GM21515 (cell line): ENCODE measurements around the gene PLOD2.

Source experiments
- ATAC-seq: cut with Tn5 transposase; IDR thresholded peaks from one replicate; pipeline ENCODE4 v1.9.1; 2021; ENCODE audit not compliant: unreplicated experiment

PLOD2 gene

GRCh38 chr3:146166826-146167225 is 5.8 kb upstream of the PLOD2 start:
- no peak for ATAC-seq

DNA sequence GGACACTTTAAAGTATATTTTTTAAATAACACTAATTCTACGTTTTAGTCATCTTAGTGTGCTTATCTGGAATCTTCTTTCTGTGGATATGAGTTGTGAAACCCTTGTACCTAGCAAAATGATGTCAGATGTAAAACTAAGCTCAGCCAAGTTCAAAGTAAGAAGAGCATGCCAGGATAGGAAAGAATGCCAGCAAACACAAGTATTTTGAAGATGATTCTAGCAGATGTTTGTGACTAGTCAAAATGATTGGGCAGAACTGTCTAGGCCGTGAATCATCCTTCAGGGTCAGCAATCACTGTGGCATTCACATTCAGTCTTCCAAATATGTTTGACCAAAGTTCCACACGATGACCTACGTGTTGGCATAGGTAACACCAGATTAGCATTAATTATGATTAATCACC is 5.4 kb upstream of the PLOD2 start:
- no peak for ATAC-seq

DNA sequence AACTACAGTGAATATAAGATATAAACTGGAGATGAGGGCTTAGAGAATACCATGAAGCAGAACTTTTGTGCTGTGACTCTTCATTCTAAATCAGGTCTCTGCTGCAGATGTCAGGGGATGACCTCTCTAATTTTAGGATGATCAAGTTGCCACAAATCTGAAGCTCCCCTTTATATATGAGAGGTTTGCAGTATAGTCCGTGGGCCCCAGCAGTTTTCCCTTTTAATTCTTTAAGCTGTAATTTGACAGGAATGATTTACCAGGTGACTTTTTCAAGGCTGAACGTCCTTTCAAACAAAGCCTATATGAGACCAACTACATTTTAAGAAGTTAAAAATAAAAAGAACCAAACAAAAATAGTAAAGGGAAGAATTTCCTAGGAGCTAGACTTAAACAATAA is 4.9 kb upstream of the PLOD2 start:
- no peak for ATAC-seq

DNA sequence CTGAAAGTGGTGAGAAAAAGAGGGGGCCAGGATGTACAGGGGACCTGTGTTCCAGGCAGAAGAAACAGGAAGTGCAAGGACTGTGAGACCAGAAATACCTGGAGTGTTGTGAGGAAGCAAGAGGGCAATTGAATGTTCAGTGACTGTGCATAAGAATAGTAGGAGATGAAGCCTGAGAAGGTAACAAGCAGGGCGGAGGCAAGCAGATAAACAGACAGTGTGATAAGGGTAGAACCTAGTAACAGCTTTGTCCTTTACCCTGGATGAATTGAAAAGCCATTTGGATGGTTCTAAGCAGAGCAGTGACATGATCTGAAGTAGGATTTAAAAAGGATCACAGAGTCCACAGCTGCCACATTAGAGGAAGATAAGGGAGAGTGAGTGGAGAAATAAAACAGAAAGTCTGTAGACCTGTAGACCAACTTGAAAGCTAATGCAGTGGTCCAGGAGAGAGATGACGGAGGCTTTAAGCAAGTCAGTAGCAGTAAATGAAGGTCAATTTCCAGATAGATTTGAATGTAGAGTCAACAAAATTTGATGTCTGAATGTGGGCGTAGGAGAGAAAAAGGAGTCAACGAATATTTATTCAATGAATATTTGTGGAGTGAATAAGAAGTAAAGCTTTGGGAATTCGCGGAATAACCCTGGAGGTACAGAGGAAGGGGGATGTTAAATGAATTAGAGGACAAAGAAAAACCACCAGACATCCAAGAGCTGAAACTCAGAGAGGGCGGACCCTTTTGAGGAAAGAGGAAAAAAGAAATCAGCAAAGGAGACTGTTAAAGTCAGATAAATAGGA is 4.2 kb upstream of the PLOD2 start:
- no peak for ATAC-seq

DNA sequence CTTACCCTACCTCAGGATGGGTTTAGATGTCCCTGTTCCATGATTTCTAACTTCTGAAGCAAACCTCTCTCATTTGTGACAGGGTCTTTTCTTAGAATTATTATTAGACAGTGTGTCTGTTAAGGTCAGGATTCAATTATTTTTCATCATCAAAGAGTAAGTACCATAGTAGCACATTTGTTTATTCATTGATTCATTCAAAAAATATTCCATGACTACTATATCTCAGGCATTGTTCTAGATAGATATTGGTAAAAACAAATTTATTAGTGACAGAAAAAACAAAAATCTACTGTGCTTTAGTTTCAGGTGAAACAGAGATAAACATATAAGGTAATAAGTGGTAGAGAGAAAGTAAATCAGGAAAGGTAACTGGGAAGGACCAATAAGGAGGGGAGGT is 3.5 kb upstream of the PLOD2 start:
- ATAC-seq, result no peak

GRCh38 chr3:146164071-146164470 is 3.1 kb upstream of the PLOD2 start:
- no peak for ATAC-seq

GRCh38 chr3:146163584-146163983 is 2.6 kb upstream of the PLOD2 start:
- no peak for ATAC-seq

DNA sequence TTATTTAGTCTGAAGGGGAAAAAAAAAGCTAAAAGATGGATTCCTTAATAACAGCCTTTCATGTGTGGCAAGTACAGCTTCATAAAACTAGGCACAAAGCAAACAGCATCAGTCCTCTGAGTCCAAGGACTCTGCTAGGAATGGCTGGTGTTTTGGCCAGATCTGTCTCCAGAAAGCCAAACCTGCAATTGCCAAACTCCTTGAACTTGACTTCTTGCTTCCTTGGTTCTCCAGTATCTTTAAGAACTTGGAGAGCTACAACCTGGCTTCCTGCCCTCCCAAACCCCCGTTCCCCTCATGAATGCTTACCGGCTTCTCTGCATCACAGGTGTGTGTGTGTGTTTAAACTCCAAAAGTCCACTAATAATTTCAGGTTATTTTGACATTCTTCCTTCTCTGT is 1.6 kb upstream of the PLOD2 start:
- ATAC-seq, result no peak

GRCh38 chr3:146161663-146162002 is 649 bp upstream of the PLOD2 start:
- no peak for ATAC-seq

DNA sequence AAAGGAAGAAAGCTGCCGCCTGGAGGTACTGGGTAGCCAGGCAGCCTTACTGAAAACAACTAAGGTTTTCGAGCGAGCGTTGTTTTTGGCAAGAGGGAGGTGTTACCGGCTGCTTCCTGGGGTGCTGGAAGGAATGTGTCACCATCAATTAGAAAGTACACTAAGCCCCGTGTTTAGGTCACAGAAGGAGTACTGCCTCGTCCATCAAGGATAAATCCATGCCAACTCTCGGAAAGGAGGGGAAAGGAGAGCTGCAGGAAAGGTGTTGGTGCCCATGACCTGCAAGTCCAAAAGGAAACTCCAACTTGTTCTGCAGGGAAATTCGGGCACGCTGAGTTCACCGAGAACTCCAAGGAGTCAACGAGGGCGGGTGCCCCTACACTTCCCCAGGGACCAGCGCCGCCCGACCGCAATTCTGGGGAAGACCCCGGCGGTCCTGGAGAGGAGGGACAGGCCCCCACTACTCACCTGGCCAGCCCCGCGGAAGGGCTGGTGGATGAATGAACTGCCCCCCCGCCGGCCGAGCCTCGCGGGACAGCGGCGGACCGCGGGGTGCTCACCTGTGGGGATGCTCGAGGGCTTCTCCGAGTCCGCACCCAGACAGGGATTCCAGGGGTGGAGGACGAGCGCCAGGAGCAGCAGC is 542 bp downstream of the PLOD2 start:
- no peak for ATAC-seq

- ATAC-seq, result no peak
Observed at GRCh38 chr3:146159616-146160320, 1.2 kb downstream of the PLOD2 start.

GRCh38 chr3:146159037-146159436 is 1.9 kb downstream of the PLOD2 start:
- no peak for ATAC-seq

DNA sequence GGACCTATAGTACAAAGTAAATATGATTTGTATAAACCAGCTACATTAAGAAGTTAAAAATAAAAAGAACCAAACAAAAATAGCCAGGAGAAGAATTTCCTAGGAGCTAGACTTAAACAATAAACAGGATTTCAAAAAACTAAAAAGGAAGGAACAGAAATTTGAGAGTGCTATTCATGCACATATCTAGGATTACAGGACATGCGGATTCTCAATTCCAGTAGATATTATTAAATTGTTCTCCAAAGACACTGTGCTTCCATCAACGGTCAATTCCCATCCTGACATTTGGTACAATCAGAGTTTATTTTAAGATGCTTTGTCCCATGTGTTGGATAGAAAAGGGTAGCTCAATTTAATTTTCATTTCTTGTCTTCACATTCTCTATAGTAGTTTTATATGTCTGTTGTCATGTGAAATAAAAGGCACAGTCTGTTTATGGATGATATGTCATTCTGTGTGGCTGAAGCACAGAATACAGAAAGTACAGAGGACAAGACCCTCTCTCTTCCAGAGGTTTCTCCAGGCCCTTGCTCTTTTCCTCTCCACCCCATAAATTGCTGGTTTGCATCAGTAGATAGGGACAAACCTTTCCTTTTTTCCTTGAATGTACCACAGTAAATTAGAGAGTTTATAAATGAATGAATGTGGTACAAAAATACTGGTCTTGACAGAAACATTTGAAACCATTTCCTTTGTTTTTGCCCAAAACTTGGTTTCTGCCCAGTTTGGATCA is 3.5 kb downstream of the PLOD2 start:
- no peak for ATAC-seq

- ATAC-seq, result no peak
Observed at GRCh38 chr3:146156666-146157314, 4.2 kb downstream of the PLOD2 start.

GRCh38 chr3:146156095-146156494 is 4.9 kb downstream of the PLOD2 start:
- ATAC-seq, result no peak

DNA sequence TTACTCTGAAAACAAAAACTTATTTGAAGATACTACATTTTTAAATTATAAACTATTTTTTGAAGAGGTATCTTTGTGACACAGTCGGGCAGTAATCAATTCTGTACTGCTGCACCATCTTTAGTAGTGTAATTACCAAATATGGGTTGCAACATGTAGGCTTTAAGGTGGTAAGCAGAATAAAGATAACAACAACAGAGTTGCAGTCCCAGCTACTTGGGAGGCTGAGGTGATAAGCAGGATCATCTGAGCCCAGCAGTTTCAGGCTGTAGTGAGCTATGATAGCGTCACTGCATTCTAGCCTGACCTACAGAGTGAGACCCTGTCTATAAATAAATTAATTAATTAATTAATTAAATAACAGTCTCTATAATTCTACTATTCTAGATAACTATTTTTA is 6.0 kb downstream of the PLOD2 start:
- no peak for ATAC-seq

DNA sequence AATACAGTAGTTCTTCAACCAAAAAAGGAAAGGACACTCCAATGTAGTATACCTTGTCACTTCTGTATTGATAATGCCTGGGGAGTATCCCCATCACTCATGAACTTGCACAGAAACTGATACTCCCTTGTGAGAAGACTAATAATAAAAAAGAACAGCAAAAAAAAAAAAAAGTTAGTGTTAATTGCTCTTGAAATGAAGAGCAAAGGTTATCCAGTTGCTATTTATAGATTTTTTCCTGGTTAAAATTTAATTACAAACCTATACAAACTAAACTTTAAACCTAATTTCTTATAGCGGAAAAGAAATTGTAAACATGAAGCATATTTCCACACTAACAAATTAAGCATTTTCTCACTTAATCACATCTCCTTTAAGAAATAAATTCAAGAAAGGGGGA is 6.7 kb downstream of the PLOD2 start:
- ATAC-seq, result no peak

GRCh38 chr3:146153429-146153828 is 7.6 kb downstream of the PLOD2 start:
- no peak for ATAC-seq

GRCh38 chr3:146152834-146153233 is 8.2 kb downstream of the PLOD2 start:
- ATAC-seq, result no peak

GRCh38 chr3:146148468-146148931 is 12.5 kb downstream of the PLOD2 start:
- no peak for ATAC-seq

DNA sequence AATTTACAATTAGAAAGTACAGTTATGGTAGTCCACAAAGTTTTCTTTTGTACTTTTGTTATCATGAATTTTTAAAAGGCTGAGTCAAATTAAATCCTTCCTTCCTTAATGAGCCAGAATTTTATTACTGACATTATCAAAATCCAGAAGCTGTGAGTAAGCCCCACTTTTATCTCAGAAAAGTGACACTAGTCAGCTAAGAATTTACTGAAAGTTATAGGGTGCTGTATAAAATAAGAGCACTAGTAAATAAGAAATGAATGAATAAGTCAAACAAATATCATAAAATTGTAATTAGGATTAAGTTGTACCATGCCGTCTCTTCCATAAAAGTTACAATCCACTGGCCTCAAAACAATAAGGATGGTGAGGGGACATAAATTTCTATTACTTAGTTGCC is 15.3 kb downstream of the PLOD2 start:
- ATAC-seq, result no peak
